EL (cell line): ENCODE data around the gene LHFPL3.
"Not testable (repeated sequence)": the region's sequence is repeated elsewhere in the genome, so short reads cannot be mapped to it uniquely, and the experiment has no call there.

Experiments
- DNase-seq: peaks from one replicate; pipeline ENCODE4 v3.0.0-alpha.2; 2016

Gene LHFPL3

GRCh38 chr7:104903044-104903443 lies 574.6 kb downstream of the LHFPL3 start:
- DNase-seq = peak; percentile 2

GRCh38 chr7:104903846-104904245 lies 575.4 kb downstream of the LHFPL3 start:
- DNase-seq = no peak

DNA sequence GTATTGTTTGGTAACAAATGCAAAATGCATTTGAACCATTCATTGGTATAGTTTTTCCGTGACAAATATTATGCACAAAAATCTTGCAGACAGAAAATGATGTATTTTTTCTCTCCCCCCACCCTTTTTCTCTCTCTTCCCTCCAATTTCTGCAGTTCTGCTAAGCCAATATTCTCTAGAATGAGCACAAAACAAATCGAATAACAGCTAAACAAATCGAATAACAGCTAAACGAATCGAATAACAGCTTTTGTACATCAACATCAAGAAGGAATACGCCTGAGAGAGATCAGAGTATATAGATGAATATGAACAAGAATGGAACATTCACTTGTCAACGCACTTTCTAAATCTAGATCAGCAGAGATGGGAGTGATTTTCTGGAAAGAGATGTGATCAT lies 577.6 kb downstream of the LHFPL3 start:
- no peak for DNase-seq

GRCh38 chr7:104906556-104906955 lies 578.2 kb downstream of the LHFPL3 start:
- no peak for DNase-seq

GRCh38 chr7:104908636-104909035 lies 580.2 kb downstream of the LHFPL3 start:
- DNase-seq = no peak

DNA sequence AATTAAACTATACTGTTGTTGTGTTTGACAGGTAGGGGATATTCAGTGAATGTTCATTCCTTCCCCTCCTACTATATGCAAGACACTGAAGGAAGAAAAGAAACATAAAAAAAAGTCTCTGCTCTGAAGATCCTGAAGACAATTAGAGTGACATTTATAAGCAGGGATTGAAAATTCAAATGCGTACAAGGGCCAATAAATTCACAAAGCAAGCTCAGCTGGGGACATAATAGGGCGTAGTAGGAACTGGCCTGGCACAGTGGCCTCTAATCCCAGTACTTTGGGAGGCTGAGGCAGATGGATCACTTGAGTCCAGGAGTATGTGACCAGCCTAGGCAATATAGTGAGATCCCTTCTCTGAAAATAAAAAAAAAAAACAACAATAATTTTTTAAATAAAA lies 580.7 kb downstream of the LHFPL3 start:
- DNase-seq = no peak

DNA sequence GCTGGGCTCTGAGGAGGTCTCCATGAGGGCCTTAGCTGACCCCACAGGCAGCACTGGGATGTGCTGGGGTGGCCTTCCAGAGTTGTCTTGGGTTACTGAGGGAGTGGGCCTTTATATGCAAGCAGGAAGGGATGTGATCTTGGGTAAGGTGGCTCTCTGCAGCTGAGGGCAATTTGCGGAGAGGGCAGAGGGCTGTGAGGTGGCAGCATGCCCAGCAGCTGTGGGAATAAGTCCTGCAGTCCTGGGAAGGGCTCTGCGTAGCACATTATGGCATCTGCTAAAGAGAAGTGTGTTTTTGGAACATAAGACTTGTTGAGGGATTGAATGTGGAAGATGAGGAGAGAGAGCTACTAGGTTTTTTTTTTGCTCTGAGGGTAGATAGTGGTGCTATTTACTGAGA lies 586.0 kb downstream of the LHFPL3 start:
- DNase-seq = no peak

GRCh38 chr7:104921596-104921995 lies 593.2 kb downstream of the LHFPL3 start:
- no peak for DNase-seq

DNA sequence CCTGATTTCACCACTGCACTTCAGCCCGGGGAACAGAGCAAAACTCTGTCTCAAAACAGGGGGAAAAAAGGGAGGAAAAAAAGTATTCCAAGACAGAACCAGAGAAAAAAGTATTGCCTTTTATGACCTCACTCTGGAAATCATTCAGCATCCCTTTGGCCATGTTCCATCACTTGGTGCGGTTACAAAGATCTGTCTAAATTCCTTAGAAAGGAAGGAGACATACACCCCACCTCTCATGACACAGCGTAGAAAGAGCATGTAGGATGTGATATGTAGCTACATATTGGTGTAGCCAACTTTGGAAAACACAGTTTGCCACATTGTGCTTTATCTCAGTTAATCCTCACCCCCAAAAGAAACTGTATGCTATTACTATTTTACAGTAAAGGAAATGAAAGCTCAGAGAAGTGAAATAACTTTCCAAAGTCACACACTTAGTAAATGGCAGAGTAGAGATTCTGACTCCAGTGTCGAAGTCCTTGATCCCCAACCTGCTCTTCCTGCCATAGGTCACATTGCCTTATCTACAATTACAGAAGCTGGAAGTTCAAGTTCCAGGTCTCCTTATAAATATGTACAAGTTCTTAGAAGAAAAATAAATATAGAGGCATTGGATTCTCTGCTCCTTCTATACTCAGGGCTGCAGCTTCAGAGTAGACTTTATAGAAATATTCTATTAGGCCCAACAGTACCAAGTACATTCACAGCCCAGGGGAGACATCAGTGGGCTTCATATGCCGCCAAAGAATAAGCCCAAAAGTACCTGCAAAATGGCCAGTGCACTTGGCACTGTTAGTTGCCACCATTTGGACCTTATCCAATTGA lies 594.0 kb downstream of the LHFPL3 start:
- peak; percentile 51 for DNase-seq

- peak; percentile 86 for DNase-seq
Observed at GRCh38 chr7:104923010-104923421, 594.6 kb downstream of the LHFPL3 start.

GRCh38 chr7:104926189-104926588 lies 597.8 kb downstream of the LHFPL3 start:
- not testable (repeated sequence) for DNase-seq

- DNase-seq = no peak
Observed at GRCh38 chr7:104926601-104927041, 598.2 kb downstream of the LHFPL3 start.

DNA sequence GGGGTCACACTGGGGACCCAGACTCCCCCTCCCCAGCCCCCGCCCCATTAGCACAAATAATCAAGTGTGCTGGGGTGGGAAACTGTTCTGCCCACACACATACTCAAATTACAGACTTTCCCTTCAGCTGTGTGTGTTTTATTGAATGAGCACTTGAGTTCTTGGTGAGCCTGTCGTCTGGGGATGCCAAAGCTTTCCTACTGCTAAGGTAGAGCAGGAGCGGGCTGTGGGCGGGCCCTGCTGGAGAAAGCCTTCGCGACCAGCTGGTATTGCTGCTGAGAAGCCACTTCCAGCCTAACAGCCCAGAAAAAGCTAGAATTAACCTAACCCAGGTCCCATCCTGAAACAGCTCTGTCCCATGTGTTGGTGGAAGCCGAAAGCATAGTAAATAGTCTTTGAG lies 598.7 kb downstream of the LHFPL3 start:
- DNase-seq = no peak

GRCh38 chr7:104928721-104929400 lies 600.5 kb downstream of the LHFPL3 start:
- no peak for DNase-seq

DNA sequence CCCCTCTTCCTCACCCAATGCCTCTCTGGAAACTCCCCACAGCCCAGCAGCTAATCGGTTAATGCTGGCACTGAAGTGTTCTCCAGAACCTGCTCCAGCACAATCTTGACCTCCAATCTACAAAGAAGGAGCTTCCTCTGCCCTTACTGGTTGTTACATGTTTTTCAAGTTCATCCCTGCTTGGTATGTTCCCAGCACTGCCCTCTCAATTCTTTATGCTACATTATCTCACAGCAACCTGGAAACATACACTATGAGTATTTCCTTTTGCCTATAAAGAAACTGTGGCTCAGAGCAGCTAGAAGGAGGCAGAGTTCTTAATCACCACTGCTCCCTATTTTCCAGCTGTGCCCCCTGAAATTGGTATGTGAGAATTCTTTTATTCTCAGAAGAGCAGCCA lies 601.5 kb downstream of the LHFPL3 start:
- no peak for DNase-seq

- DNase-seq = no peak
Observed at GRCh38 chr7:104931181-104931781, 602.9 kb downstream of the LHFPL3 start.

GRCh38 chr7:104933022-104933421 lies 604.6 kb downstream of the LHFPL3 start:
- DNase-seq = no peak

- DNase-seq = no peak
Observed at GRCh38 chr7:104933521-104933988, 605.2 kb downstream of the LHFPL3 start.

GRCh38 chr7:104934665-104935064 lies 606.3 kb downstream of the LHFPL3 start:
- DNase-seq = no peak

DNA sequence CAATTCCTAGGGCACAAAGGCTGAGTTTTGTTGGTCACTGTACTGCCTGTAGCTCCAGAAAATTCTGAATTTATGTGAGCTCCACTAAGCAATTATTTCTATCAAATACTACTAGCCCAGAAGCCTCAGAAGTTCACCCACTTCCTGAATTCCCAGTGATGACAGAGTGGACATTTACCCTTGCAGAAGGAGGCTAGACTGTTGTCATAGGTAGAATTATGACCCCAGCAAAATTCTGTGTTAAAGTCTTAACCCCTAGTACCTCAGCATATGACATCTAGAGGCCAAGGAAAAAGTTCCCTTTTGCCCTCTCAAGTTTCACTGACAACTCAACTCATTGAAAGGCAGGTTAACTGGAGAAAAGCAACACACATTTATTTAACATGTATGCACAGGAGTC lies 606.9 kb downstream of the LHFPL3 start:
- no peak for DNase-seq

DNA sequence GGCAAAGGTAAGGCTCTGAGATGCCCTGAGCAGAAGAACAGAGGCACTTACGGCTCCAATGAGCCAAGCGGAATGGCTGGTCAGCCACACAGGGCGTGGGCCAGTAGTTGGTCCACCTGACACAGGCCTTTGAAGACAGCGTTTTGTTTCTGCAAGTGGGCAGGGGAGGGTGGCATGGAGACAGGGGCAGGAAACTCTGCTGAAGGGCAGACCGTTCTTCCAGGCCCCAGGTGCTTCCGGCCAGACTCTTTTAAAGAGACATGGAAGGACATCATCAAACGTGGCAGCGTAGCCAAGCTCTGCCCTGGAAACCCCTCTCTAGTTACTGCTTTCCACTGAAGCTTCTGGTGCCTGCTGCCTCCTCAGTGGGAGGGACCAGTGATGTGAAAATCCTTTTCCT lies 608.1 kb downstream of the LHFPL3 start:
- DNase-seq = no peak

DNA sequence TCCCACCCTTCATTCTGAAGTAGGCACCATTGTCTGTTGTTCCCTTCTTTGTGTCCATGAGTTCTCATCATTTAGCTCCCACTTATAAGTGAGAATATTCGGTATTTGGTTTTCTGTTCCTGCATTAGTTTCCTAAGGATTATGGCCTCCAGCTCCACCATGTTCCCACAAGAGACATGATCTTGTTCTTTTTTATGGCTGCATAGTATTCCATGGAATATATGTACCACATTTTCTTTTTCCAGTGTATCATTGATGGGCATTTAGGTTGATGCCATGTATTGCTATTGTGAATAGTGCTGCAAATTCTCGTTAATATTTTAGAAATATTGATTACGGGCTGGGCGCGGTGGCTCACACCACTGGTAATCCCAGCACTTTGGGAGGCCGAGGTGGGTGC lies 609.1 kb downstream of the LHFPL3 start:
- DNase-seq = not testable (repeated sequence)

DNA sequence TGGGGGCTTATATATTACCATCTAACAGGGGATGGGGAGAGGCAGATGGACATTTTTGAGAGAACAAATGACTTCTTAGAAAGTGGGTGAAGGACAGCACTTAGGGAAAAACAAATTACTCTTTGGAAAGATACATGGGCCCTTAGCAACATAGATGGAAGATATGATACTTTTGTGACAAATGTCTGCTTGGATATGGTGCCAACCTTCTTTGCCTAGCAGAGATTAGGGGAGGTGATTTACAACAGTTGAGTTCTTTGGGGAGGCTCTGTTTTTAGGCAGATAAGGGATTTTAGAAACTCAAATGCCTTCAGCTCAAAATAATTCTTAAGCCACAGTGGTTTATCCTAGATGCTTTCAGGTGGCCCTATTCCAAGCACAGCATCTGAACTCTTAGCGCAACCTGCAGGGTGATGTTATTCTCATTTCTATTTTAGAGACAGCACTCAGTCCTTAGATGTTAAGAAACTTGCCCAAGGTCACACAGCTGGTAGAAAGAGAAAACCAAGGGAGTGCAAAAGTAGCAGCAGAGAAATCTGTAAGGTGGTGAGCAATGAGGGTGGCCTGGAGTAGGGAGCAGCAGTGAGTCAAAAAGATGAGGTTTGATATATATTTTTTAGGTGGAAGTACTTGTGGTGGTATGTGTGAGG lies 610.5 kb downstream of the LHFPL3 start:
- no peak for DNase-seq
